ENCODE results near the gene IQSEC3. TPM values are rescaled to one million over a fixed set of nuclear protein-coding genes. Genes with fewer than 3 reads are reported as not detected.

IQSEC3 gene
- total RNA-seq, 1 experiment from 2014 or later = not detected

DNA sequence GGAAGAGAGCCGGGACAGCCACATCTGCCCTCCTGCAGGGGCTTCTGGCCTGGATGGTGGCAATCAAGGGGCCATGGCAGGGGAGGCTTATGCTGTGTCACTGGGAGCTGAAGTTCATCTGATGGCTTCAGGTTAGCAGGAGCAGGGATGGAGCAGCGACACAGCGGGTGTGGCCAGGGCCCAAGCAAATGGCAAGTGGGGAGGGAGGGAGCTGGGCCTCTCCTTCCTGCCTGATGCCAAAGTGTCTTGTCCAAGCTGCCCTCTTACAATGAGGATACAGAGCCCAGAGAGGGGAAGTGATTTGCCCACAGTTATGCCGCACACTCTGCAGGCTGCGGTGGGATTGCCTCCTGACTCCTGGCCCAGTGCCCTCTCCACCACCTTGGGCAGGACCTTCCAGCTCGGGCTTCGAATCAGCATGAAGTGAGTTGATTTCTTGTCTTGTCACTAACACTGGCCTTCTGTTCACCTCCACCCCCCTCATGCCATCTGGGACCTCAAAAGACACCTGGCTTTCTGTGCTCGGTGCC lies 51.3 kb downstream of the IQSEC3 start:
- BruUV-seq (replicated peaks) = no TSS peak
- Histone ChIP-seq H3K27me3 (replicated peaks; ENCODE audit: insufficient read depth, low read depth, low read length, poor library complexity) (no peaks in the 10 kb centered on the region), H3K27ac (ENCODE audit: low read depth, low read length, poor library complexity, severe bottlenecking) (no peak overlapping the region), H3K36me3 (ENCODE audit: insufficient read depth, low read length, poor library complexity, severe bottlenecking) (no peaks in the 10 kb centered on the region), H3K9me3 (ENCODE audit: low read depth, low read length, poor library complexity, severe bottlenecking) (no peaks in the 10 kb centered on the region), H3K4me3 (ENCODE audit: low read depth, low read length, poor library complexity, severe bottlenecking) (no peak overlapping the region), H3K4me1 (ENCODE audit: insufficient read depth, low read length, poor library complexity, severe bottlenecking) (no peaks in the 10 kb centered on the region)
- TF ChIP-seq EZH2 (IDR thresholded peaks at IDR 0.05; ENCODE audit: borderline replicate concordance, low read depth, low read length, poor library complexity, severe bottlenecking) = no peak
- TF ChIP-seq, protein P1, sequence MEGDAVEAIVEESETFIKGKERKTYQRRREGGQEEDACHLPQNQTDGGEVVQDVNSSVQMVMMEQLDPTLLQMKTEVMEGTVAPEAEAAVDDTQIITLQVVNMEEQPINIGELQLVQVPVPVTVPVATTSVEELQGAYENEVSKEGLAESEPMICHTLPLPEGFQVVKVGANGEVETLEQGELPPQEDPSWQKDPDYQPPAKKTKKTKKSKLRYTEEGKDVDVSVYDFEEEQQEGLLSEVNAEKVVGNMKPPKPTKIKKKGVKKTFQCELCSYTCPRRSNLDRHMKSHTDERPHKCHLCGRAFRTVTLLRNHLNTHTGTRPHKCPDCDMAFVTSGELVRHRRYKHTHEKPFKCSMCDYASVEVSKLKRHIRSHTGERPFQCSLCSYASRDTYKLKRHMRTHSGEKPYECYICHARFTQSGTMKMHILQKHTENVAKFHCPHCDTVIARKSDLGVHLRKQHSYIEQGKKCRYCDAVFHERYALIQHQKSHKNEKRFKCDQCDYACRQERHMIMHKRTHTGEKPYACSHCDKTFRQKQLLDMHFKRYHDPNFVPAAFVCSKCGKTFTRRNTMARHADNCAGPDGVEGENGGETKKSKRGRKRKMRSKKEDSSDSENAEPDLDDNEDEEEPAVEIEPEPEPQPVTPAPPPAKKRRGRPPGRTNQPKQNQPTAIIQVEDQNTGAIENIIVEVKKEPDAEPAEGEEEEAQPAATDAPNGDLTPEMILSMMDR (conservative IDR thresholded peaks at IDR 0.05; ENCODE audit: low read depth, low read length) = no peak
- intact Hi-C loops (cut with micrococcal nuclease; ENCODE audit: unreplicated experiment) = no loop called here
- no peak for DNase-seq (ENCODE audit: low spot score)
- ChIA-PET POLR2A (ENCODE audit: low non-redundant PET) (interaction anchor here (0.6 kb wide), 1 partner anchor 8 kb away, joined by 4 read pairs; no protein-coding TSS in a partner anchor), CTCF (no interaction called here)

DNA sequence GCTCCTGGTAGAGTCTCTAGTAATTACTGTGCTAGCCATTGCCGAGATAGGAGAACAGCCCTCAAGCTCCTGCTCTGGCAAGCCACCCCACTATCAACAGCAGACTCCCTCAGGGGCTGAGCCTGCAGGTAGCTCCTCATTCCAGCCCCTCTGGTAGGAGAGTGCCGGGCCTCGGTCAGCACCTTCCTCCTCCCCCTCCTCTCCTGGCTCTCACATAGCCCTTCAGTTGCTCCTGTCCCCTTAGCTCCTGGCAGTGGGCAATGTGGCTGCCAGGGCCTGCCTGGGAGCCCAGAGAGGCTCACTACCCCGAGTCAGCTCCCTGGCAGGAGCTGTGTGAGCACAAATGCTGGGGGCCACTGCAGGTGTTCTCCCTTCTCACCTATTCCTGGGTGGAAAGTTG lies 52.0 kb downstream of the IQSEC3 start:
- Histone ChIP-seq H3K4me1 (ENCODE audit: insufficient read depth, low read length, poor library complexity, severe bottlenecking) (no peaks in the 10 kb centered on the region), H3K9me3 (ENCODE audit: low read depth, low read length, poor library complexity, severe bottlenecking) (no peaks in the 10 kb centered on the region), H3K4me3 (ENCODE audit: low read depth, low read length, poor library complexity, severe bottlenecking) (no peak overlapping the region), H3K27ac (ENCODE audit: low read depth, low read length, poor library complexity, severe bottlenecking) (no peak overlapping the region), H3K27me3 (replicated peaks; ENCODE audit: insufficient read depth, low read depth, low read length, poor library complexity) (no peaks in the 10 kb centered on the region), H3K36me3 (ENCODE audit: insufficient read depth, low read length, poor library complexity, severe bottlenecking) (no peaks in the 10 kb centered on the region)
- ChIA-PET CTCF (no interaction called here), POLR2A (ENCODE audit: low non-redundant PET) (interaction anchor here (0.6 kb wide), 1 partner anchor 8 kb away, joined by 4 read pairs; no protein-coding TSS in a partner anchor)
- no TSS peak for BruUV-seq (replicated peaks)
- intact Hi-C loops (cut with micrococcal nuclease; ENCODE audit: unreplicated experiment) = no loop called here
- no peak for TF ChIP-seq EZH2 (IDR thresholded peaks at IDR 0.05; ENCODE audit: borderline replicate concordance, low read depth, low read length, poor library complexity, severe bottlenecking)
- TF ChIP-seq, protein P1 (conservative IDR thresholded peaks at IDR 0.05; ENCODE audit: low read depth, low read length) = no peak
- DNase-seq (ENCODE audit: low spot score) = no peak

DNA sequence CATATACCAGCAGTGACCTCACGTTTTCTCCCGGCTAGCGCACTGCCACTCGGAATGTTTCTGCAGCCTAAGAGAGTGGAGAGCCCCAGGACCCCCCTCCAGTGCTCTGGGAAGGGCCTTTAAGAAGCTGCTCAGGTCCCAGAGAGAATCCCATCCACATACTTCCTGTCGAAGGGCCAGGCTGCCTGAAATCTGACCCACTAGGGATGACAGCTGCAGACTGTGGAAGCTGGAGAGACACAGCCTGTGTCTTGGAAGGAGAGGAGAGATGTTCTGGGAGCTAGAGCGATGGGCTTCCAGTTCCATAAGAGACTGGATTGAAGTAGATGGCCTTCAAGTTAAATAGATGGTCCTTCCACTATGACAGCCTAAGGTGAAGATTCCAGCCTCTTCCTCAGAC lies 54.4 kb downstream of the IQSEC3 start:
- Histone ChIP-seq H3K27me3 (replicated peaks; ENCODE audit: insufficient read depth, low read depth, low read length, poor library complexity) (no peaks in the 10 kb centered on the region), H3K36me3 (ENCODE audit: insufficient read depth, low read length, poor library complexity, severe bottlenecking) (no peaks in the 10 kb centered on the region), H3K27ac (ENCODE audit: low read depth, low read length, poor library complexity, severe bottlenecking) (no peak overlapping the region), H3K4me3 (ENCODE audit: low read depth, low read length, poor library complexity, severe bottlenecking) (no peak overlapping the region), H3K4me1 (ENCODE audit: insufficient read depth, low read length, poor library complexity, severe bottlenecking) (no peaks in the 10 kb centered on the region), H3K9me3 (ENCODE audit: low read depth, low read length, poor library complexity, severe bottlenecking) (no peaks in the 10 kb centered on the region)
- CTCF ChIA-PET = no interaction called here
- POLR2A ChIA-PET (ENCODE audit: low non-redundant PET) = no interaction called here
- BruUV-seq (replicated peaks) = no TSS peak
- no peak for DNase-seq (ENCODE audit: low spot score)
- intact Hi-C loops (cut with micrococcal nuclease; ENCODE audit: unreplicated experiment) = no loop called here
- no peak for TF ChIP-seq EZH2 (IDR thresholded peaks at IDR 0.05; ENCODE audit: borderline replicate concordance, low read depth, low read length, poor library complexity, severe bottlenecking)
- TF ChIP-seq, protein P1 (conservative IDR thresholded peaks at IDR 0.05; ENCODE audit: low read depth, low read length) = no peak

Measured in A673 (cell line).